Stimulated activated CD4-positive, alpha-beta T cell treated with anti-CD3 and anti-CD28 coated beads, Interleukin-4, amount 100 ng/mL, for 1 hour (primary cell): ENCODE results near the gene PACS2.

Experiments used
- DNase-seq: peaks from one replicate; pipeline ENCODE4 v3.0.0-alpha.2; 2020

PACS2 gene

DNA sequence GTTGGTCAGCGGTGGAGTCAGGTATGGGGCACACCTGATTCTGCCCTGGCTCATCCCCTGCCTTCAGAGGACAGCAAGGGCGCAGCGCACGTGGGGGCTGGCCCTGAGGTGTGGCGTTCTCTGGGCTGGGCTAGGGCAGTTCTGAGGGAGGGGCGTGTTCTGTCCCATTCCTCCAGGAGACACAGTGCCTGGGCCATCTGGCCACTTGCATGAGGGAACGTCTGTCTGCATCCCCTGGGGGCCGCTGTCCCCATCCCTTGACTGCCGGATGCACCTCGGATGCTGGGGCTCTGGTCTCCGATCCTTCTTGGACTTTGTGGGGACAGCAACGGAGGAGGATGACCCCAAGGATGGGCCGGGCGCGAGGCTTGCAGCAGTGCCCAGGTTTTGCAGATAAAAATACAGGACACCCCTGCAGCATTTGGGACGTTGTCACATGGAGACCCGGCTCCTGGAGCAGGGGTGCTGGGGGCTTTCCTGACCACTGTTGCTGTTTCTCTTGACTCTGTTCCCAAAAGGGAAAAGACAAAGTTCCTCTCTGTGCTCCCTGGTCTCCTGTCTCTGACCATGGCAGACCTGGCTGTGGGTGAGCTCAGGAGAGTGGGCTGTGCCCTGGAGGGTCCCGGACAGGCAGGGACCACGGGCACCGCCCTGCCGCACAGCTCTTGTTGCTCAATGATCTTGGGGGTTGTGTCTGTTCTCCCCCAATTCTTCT, 112.0 kb downstream of the PACS2 start:
- DNase-seq, result no peak

DNA sequence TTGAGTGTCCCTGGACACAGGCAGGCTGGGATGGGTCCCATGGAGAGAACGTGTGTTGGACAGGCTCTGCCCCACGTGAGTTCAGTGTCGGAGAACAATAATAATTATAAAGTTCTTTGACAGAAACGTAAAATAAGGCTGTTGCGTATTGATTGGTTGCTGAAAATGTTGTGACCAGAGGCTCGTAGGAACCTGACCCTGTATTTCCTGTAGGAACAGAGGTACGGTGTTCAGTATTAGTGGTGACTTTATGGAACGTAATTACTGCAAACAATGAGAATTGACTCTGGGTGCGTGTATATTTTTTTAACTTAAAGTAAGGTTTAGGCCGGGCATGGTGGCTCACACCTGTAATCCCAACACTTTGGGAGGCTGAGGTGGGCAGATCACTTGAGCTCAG, 112.9 kb downstream of the PACS2 start:
- no peak for DNase-seq

DNA sequence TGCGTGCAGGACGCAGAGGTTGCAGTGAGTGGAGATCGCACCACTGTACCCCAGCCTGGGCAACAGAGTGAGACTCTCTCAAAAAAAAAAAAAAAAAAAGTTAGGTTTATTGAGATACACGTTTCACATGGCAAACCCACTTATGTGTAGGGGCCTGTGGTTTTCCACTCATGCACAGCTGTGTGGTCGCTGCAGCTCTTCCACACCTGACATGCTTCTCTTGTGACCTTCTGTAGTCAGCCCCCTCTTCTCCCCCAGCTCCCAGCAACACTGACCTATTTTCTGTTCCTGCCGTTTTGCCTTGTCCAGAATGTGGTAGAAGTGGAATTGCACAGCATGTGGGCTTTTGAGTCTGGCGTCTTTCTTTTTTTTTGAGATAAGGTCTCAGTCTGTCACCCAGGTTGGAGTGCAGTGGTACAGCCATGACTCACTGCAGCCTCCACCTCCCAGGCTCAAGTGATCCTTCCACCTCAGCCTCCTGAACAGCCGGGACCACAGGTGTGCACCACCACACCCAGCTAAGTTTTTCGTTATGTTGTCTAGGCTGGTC, 113.5 kb downstream of the PACS2 start:
- no peak for DNase-seq

DNA sequence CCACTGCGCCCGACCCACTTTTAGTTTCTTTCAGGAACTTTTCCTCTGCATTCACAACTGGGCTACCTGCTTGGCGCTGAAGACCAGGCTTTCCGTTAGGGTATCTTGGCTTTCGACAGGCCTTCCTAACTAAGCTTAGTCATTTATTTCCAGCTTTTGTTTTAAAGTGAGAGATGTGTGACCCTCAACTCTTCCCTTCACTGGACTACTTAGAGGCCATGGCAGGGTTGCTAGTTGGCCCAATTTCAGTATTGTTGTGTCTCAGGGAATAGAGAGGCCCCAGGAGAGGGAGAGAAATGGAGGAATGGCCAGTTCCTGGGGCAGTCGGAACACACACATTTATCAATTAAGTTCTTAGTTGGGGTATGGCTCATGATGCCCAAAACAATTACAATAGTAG, 115.5 kb downstream of the PACS2 start:
- DNase-seq, result no peak

DNA sequence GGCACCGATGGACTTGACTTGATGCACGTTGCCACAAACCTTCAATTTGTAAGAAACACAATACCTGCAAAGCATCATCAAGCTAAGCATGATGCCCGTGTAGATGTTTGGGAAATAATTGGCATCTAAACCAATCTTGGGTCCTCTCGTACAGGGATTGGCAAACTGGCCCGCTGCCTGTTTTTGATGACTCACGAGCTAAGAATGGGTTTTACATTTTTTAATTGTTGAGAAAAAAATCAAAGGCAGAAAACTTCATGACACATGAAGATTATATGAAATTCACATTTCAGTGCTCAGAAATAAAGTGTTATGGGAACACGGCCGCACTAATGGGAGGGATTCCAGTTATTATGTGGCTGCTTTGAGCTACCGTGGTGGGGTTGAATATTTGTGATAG, 116.0 kb downstream of the PACS2 start:
- no peak for DNase-seq

DNA sequence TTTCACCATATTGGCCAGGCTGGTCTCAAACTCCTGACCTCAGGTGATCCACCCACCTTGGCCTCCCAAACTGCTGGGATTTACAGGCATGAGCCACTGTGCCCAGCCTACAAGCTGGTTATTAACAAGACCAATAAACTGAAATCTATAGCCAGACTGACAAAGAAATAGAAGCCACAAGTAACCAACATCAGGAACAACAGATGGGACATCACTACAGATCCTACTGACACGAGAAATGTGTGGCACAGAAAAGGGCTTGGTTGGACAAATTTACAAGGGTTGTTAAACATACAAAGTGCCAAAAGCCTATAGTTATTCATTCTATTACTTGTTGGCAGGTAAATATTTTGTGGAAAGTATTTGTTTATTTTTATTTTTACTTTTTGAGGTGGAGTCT, 116.7 kb downstream of the PACS2 start:
- DNase-seq, result no peak

DNA sequence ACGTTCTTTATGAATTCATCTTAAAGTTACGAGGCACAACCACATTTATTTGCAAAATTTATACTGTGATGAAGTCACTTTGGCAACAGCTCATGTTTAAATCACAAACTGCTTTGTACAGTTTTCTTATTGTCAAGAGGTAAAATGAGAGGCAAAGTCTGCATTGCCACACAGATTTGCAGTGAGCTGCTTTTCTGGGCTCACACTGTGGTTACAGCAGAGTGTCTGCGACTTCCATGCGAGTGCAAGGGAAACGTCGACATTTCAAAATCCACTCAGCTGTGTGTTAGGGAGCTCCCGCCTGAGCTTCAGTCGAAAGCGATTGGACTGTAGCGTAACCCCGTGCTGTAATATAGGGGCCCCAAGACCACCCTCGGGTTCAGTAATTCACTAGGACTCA, 118.1 kb downstream of the PACS2 start:
- no peak for DNase-seq

DNA sequence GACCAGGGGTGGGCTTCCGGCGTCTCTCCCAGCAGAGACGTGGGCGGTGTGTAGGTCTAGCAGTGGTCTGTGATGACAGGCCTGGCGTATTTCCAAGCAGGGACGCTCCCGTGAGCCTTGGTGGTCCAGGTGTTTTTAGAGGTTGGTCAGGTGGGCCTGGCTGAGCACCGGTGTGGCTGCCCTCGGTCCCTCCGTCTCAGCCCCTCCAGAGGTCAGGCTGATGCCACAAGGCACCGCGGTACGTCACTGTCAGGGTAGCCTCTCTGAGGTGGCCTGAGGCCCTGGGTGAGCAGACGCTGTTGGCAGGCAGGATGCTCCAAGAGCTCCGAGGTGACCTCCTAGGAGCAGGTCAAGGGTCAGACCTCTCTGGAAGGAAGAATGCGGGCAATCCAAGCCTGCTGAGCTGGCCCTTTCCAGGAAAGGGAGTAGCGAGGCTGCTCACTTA, 118.6 kb downstream of the PACS2 start:
- no peak for DNase-seq

DNA sequence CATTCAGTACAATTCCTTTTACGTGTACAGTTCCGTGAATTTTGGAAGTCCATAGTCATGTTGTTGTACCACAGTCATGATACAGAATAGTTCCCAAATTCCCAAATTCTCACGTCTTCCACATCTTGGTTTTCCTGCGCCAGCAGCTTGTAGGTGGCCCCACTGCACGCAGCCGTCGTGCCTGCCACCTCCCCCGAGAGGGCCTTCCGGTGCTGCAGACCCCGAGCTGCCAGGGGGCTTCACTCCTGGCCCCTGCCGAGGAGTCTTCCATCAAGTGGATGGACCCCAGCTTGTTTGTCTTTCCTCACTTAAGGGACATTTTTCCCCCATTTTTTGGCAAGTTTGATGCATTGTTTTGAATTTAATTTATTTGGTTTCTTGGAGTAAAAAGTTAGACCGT, 121.9 kb downstream of the PACS2 start:
- DNase-seq, result no peak

DNA sequence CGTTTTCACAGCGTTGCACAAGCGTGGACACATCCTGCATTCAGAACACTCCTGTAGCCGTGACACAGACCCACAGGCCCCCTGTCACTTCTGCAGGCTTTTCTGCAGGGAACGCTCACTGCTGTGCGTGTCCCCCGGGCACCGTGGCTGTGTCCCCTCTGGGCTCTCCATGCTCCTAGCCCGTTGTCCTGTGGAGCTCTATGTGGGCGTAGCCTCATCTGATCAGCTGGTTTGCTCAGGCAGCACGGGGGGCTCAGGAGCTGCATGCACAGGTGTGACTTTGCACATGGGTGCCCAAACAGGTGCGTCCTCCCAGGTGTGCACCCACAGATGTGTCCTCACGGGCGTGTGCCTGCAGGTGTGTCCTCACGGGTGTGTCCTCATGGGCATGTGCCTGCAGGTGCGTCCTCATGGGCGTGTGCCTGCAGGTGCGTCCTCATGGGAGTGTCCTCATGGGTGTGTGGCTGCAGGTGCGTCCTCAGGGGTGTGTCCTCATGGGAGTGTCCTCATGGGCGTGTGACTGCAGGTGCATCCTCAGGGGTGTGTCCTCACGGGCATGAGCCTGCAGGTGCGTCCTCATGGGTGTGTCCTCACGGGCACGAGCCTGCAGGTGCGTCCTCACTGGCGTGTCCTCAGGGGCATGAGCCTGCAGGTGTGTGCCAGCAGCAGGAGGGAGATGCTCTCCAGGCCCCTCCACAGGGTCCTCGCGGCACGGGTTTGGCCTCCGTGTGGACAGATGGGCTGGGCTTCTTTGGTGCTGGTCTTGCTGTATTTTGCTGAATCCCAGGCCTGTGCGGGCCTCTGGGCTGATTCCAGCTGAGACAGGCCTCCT, 122.6 kb downstream of the PACS2 start:
- DNase-seq, result no peak

DNA sequence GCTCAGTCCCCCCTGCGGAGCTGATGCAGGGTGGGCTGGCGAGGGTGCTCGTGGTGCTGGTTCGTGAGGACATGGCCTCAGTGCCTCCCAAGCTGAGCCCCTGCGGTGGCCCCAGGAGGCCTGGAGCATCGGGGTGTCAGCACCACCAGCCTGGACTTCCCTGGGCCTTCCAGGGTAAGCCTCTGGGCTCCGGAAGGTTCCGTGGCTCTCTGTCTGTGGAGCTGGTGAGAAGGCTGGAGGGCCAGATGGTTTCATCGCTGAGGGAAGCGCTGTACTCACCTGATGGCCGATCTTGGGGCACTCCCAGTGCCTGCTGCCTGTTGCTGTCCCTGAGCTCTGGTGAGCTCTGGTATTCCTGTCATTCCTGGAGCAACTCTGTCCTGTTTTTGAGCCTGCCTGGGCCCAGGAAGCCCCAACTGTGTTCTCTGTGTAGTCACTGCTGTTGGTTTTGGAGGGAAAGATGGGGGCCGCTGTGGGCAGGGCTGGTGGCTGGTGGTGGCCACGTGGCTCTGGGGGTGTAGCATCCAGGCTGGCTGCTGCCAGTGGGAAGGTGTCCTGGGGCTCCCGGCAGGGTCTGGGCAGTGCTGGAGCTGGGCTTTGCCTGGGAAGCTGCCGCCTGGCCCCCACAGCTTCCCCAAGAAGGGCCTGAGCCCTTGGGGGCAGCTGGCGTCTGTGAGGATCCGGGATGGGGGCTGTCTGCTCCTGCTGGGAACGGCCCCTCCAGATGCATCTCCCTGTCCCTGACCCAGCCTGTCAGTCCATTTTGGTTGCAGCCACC, 123.4 kb downstream of the PACS2 start:
- no peak for DNase-seq

DNA sequence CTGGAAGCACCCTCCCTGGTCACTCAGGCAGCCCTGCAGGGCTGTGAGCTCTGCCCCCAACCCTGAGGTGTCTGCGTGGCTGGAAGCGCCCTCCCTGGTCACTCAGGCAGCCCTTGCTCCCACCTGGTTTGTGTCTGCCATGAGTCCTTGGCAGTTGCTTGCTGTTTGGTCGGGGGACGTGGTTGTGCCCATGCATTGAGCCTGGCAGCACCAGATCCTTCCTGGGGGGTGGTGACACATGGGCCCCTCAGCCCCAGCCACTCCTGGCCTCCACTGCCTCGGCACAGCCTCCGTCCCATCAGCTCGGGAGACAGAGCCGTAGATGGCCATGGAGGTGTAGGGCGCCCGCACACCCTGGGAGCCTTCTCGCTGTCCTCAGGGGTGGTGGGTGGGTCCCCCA, 124.6 kb downstream of the PACS2 start:
- DNase-seq, result no peak

DNA sequence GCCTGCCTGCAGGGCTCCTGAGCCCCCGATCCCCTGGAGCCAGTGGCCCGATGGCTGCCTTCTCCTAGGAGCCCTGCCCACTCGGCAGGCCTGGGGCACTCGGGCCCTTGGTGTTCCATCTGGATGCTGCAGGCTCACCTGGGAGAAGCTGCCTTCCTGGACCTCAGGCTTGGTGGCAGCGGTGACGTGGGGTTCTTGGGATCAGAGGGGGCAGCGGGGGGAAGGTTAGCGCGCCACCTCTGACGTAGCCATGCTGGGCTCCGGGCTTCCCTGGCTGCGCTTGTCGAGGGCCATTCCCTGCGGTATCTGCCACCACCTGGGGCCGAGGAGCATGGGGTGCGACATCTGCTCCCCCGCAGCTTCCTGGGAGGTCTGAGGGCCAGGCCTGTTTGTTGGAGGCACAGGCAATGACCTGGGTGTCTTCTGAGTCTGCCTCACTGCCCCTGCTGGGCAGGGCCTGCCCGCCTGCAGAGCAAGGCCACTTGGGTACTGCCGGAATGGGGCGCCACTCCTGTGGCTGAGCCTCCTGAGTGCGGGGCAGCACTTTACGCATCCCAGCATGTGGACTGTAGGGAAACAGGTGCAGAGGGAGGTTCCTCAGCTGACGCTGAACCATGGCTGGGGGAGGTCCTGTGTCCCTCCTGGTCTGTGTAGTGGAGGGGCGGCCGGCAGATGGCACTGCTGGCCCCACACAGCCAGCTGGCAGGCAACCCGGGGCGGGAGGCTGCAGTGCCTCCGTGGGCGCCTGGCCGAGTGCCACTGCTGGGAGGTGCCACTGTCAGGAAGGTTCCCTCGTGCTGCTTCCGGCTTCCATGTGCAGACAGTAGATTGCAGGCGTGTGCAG, 125.4 kb downstream of the PACS2 start:
- no peak for DNase-seq

DNA sequence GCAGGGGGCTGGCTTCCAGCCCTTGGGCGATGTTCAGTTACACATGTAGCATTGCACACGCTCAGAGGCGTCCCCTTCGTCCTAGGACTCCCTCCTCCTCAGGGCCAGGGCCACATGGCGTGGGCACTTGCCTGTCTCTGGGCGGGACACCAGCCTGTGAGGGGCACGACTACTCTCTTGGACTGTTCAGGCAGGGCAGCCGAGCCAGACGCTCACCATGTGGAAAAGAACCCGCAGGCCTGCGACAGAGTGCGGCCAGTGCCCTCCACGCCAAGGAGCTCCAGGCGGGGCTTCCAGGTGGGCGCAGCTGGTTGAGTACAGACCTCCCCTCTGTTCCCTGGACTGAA, 126.0 kb downstream of the PACS2 start:
- DNase-seq, result no peak

DNA sequence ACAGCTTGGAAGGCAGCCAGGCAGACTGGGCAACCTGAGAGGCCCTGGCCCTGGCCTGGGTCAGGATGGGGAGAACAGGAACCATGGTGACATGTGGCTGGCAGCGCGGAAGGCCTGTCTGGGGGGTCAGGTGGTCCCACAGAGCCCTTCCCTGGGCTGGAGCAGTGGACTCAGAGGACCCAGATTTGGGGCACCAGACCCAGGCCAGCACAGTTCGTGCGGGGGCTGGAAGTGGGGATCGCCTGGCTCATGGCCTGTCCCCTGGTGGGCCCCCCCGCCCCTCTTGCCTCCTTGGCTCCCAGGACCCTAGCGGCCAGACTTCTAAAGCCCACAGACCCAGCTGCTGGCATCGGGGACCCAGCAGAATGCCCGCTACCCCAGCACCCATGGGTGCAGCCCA, 126.4 kb downstream of the PACS2 start:
- DNase-seq, result no peak

DNA sequence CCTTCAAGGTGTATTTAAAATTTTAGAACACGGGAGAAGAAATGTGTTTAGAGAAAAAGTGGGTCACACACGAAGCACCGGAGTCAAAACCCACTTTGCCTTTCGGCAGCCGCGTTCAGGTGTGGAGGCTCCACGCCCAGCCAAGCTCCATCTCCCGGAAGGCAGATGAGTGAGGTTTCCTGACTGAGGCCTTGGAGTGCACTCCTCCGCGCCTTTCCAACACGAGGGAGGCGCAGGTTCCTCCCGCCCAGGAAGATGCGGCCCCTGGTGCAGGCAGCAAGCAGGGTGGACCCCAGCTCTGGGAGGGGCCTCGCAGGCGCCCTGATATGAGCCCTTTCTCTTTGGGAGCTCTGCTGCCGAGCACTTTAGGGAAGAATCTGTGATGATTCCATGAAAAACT, 127.6 kb downstream of the PACS2 start:
- DNase-seq, result no peak

DNA sequence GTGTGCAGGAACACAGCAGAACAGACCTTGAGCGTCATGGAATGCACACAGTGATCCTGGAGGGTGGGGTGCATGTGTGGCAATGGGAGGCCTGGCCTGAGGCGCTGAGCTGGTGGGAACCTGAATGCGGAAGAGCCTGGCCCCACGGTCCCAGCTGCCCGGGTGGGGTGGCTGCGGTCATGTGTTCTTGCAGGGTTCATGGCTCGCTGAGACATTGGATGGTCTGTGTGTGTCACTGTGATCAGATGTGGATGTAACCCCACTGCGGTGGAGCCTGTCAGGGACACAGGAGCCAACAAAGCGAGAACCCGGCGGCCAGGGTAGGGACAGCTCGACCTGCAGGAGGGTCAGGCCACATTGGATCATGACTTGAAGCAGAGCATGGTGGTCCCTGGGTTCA, 128.3 kb downstream of the PACS2 start:
- no peak for DNase-seq

DNA sequence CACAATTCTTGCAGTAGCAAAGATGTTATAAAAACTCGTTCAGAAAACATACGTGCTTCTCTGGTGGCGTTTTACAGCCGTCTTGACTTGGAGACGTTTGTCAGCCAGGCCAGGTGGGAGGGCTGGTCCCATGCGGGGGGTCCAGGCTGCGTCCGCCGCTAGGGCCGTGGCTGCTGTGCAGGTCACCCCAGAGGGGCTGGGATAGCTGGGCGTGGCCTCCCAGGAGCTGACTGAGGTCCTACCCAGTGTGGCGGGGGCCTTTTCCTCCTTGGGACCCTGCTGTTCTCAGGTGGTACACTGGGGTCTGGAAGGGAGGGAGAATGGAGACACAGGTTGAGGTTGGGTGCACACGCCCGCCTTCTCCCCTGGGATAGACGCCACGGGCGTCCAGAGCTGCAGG, 130.3 kb downstream of the PACS2 start:
- no peak for DNase-seq

DNA sequence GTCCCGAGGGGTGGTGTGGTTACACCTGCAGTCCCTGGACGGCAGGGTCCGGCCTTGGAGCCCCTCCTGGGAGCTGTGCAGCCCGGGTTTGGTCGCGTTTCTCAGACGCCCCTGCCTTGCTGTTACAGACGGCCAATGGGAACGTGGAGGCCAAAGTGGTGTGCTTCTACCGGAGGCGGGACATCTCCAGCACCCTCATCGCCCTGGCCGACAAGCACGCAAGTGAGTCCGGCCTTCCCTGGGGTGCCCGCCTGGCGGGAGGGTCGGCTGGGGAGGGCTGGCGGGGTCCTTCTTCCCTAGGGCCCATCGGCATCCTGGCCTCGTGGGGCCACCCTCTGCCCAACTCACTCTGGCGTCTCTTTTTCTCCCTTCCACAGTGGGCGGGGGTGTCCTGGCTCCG, 130.7 kb downstream of the PACS2 start:
- DNase-seq, result no peak

DNA sequence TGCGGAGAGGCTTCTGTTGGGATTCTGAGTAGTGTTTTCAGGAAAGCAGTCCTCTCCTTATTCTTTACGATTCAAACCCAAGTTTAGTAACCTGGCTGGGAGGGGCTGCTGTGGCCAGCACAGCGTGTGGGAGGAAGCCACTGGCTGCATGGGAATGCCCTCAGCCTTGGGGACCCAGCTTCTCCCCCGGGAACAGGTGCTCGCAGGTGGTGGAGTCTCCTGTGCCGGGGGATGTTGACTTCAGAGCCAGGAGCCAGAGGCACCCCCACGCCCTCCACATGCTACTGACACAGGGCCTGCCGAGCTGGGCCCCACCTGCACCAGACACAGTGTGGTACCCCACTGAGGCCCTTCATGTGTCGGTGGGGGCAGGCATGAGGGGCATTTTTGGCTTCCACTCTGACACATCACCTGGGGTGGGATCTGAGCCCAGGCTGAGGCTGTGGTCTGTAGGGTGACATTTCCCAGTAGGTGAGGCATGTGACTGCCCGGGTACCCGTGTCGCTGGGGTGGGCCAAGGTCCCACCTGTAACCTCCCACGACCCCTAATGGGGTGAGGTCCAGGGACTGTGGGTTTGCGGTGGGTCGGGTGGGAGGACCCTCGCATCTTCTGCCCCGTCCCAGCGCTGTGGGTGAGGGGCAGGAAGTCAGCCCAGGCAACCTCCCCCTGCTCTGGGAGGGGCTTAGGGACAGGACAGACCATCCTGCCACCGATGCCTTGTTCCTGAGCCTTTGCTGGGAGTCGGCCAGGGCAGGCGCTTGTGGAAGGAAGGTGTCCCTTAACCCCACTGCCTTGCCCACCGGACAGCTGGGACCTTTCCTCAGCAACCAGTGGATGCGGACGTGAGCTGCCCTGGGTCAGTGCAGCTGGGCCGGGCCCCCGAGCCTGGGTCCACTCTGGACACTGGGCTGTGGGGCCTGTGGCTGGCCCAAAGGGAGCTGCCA, 131.6 kb downstream of the PACS2 start:
- DNase-seq, result no peak

DNA sequence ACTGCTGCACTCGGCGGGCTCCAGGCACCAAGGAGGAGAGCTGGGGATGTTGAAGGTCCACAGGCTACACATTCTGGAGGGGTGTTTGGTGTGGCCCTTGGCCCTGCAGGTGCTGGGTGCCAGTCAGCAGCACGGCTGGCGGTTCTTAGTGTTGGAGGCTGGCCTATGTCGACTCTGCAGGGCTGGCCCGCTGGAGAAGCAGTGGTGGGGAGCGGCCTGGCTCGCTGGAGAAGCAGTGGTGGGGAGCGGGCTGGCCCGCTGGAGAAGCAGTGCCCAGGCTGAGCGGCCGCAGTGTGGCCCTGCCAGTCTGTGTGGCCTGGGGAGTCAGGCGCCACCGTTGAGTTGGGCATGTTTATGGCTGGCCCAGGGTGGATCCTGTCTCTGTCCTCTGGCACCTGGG, 132.4 kb downstream of the PACS2 start:
- no peak for DNase-seq
